Measurements from ENCODE around the gene CHMP1B.

DNA sequence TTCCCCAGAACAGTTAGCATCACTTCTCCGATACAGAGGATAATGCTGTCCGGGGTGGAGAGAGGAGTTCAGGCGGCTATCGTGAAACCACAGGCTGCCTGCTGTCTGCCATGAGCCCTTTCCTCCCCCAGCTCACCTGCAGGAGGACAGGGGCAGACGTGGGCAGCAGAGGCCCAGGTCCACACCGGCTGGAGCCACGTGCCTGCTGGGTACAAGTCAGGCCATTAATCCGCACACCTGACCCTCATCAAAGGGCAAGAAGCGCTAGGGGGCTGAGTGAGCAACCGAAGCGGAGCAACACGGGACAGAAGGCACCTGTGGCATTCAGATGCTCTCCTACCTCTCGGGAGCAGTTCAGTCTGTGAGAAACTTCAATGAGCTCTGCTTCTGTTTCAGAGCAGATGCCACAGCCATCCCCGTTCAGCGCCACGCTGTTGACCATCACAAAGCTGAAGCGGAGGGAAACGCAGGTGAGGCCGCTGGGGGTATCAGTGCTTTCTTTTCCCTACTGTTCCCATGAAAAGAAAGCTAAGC, 35.4 kb downstream of the CHMP1B start:
- TF ChIP-seq CTCF (IDR thresholded peaks at IDR 0.05) (no peak), POLR2A (IDR thresholded peaks at IDR 0.05) (no peak)
